ENCODE results near the gene IRAK3. TPM values are rescaled to one million over a fixed set of nuclear protein-coding genes. Genes with fewer than 3 reads are reported as not detected.

The IRAK3 gene
- polyA plus RNA-seq, 3 donors: 3.2 to 4.7 (median 3.6) TPM

DNA sequence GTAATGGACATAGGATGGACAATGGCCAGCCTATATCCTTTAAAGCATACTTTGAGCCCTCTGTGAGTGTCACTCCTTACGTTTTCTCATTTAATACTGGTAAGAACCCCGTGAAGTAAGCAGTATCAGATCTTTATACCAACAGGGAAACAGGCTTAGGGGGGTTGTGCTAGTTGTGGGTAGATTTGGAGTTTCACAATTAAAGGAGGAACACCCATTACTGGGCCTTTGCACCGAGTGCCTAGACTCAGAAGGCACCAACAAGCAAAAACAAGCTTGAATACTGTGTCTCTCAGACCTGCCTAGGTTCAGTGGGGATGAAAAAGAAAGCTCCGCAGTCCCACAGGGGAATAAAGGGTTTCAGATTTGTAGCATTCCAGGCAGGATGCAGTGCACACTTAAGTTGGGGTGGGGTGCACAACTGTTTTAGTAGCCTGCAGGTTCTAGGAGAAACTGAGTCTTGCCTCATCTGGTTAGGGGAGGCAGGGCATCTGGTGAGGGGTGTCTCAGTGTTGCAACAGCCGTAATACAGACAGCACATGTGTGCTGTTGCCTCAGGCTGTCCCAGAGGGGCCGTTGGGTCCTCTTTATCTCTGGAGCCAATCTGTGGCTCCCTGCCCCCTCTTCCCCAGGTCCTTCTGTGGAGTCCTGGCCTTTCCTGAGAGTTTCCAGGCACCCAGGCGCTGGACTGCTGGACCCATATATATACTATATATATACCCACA lies 51.2 kb downstream of the IRAK3 start:
- no peak for DNase-seq (ENCODE audit: extremely low read depth in 1 of 11, low read depth in 9 of 11, low spot score in 4 of 11)

DNA sequence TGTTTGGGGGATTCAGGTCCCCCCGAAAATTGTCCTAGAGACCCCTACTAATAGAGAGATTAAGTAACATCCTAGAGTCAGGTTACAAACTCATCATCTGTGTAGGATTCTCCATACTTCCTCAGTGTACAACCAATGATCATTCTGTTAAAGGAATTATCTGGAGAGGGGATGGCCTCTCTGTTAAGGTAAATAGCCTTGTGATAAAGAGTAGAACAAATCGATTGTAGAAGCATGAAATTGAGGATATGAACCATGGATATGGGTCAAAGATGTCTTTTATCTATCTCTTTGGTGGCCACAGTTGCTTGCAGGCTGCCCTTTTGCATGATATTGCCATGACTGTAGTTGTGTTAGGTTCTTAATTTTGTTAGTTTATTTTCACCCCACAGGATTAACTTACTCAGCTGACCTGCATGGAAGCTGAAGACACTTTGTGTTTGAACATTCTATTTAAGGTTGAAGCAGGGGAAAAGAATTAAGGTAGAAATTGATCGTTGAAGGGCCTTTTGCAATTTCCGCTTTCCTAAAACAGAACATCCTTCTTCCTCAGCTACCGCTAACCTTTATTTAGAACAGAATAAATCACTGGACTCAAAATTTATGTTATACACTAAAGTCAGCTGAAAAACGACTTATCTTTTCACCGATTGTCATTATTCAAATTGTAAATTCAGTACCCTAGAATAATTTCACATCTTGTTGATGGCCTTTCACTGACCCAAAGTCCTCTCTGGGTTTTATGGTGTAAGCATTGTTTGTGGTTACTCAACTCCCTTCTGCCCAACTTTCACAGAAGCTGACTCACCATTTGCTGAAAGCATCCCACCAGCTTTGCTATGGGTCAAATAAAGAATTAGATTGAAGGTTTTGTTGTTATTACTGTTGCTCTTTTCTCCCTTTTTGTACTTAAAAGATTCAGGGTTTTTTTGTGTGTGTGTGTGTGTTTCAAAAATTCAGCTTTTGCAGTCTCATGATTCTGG lies 52.3 kb downstream of the IRAK3 start:
- no peak for DNase-seq (ENCODE audit: extremely low read depth in 1 of 11, low read depth in 9 of 11, low spot score in 4 of 11)

DNA sequence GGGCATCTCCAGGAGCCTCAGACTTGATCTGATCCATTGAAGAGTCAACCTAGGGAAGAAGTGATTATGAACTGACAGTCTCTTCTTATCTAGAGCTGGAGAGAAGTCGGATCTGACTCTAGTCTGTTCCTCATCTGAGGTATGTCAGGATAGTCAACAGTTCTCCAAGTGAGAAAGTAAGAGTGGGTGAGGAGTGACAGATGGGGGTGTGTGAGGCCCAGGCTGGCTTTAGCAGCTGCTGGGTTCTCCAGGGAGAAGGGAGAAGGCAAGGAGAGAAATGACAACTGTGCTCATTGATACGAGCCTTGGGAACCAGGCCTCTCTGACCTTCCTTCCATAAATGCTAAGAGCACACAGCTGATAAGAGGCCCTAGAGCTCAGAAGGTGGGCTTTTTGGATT lies 53.3 kb downstream of the IRAK3 start:
- no peak for DNase-seq (ENCODE audit: extremely low read depth in 1 of 11, low read depth in 9 of 11, low spot score in 4 of 11)

DNA sequence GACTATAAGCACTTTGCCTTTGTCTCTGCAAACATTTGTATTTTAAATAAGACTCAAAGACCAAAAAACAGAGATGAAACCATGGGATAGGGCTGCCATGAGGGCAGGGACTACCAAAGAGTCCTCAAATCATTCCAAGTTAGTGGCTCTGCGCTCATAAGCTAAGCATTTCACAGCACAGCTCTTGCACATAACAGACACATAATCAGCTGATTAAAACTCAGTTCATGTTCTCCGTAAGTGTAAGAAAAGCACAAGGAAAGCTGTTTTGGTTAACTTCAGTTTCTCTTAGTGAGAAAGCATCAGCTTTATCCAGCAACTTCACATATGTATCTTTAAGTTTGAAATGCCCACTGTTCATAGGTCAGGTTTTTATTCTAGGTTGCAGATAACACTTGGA lies 54.9 kb downstream of the IRAK3 start:
- DNase-seq (ENCODE audit: extremely low read depth in 1 of 11, low read depth in 9 of 11, low spot score in 4 of 11): no peak

DNA sequence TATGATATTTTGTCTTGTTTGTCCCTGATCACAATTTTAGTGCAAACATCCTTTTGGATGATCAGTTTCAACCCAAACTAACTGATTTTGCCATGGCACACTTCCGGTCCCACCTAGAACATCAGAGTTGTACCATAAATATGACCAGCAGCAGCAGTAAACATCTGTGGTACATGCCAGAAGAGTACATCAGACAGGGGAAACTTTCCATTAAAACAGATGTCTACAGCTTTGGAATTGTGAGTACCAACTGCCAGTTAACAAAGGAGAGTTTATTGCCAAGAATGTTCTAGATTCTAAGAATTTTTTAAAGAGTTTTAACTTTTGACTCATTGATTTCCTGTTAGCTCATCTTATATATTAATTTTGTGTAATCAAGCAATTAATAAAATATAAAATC lies 55.4 kb downstream of the IRAK3 start:
- no peak for DNase-seq (ENCODE audit: extremely low read depth in 1 of 11, low read depth in 9 of 11, low spot score in 4 of 11)

DNA sequence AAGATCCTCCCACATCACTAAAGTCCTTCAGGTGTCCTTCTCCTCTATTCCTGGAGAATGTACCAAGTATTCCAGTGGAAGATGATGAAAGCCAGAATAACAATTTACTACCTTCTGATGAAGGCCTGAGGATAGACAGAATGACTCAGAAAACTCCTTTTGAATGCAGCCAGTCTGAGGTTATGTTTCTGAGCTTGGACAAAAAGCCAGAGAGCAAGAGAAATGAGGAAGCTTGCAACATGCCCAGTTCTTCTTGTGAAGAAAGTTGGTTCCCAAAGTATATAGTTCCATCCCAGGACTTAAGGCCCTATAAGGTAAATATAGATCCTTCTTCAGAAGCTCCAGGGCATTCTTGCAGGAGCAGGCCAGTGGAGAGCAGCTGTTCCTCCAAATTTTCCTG lies 58.7 kb downstream of the IRAK3 start:
- no peak for DNase-seq (ENCODE audit: extremely low read depth in 1 of 11, low read depth in 9 of 11, low spot score in 4 of 11)

DNA sequence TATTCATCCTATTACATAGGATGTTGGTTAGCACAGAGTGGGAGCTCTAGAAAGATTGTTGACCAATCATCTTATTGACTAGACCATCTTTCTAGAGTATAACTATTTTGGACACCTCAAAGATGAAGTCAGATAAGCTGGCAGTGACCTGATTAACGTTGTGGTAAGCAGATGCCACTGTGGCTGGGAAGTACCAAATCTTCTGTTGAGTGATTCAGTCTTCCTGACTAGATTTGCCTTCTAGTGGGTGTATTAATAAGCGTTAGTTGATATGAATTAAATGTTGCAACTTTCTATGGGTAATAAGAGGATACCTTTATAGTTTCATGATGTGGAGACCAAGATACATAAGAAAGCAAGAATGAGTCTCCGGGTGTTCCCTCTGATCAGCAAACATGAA lies 62.0 kb downstream of the IRAK3 start:
- no peak for DNase-seq (ENCODE audit: extremely low read depth in 1 of 11, low read depth in 9 of 11, low spot score in 4 of 11)

DNA sequence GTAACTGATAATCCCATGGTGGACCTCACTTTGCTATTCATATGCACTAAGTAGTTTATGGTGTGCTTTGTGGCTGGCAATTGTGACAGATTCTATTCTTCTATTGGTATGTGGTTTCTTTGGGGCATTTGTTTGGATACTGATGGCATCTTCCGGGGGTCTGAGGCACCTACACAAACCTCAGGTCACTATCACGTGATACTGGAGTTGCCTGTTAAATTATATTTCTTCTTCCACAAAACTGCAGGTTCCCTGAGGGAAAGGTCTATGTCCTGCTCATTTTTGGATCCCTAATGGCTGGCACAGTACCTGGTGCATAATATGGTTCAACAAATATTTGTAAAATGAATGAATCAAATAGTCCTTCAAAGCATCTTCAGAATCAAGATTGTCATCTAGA lies 63.8 kb downstream of the IRAK3 start:
- no peak for DNase-seq (ENCODE audit: extremely low read depth in 1 of 11, low read depth in 9 of 11, low spot score in 4 of 11)

DNA sequence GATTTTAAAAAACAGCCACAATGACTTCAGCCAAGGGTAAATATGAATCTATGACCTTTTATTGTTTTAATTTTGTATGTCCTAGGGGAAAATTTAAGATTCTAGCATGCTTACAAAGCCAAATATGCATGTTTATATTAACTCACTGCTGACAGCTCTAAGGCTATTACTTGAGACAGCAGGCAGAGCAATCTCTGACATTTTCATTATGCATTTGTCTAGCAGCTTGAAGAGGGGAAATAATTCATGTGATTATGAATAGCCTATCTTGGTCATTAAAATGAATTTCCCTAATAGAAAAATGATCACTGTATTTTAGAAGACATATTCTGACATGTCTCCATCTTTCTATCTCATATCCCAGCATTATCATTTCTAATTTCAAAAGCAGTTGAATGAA lies 66.7 kb downstream of the IRAK3 start:
- no peak for DNase-seq (ENCODE audit: extremely low read depth in 1 of 11, low read depth in 9 of 11, low spot score in 4 of 11)

DNA sequence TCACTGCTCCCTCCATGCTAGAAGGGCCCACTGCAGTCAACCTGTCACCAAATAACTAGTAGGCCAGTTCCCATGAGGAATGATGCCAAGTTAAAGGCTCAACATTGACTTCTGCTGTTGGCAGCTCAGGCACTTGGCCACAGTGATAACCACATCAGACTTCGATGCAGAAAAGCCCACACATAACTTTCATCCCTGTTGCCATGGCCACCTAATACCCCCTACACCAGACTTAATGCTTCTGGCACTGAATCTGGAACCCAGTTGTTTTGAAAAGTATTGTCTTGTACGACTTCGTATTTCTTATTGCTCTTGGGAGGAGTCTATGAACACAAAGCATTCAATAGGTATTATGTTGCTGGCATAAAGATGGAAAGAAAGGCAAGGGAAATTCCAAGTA lies 69.0 kb downstream of the IRAK3 start:
- DNase-seq (ENCODE audit: extremely low read depth in 1 of 11, low read depth in 9 of 11, low spot score in 4 of 11): no peak

DNA sequence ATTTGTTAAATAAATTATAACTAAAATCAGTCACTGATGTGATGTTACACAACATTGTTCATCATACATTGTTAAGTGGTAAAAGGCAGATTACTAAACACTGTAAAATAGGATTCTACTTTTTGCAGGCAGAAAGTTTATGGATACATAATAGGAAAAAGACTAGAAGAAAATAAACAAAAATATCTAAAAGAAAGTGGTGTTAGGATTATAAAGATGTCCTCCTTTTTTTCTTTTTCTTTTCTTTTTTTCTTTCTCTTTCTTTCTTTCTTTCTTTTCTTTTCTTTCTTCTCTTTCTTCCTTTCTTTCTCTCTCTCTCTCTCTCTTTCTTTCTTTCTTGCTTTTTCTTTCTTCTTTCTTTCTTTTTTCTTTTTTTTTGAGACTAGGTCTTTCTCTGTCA lies 73.7 kb downstream of the IRAK3 start:
- no peak for DNase-seq (ENCODE audit: extremely low read depth in 1 of 11, low read depth in 9 of 11, low spot score in 4 of 11)

DNA sequence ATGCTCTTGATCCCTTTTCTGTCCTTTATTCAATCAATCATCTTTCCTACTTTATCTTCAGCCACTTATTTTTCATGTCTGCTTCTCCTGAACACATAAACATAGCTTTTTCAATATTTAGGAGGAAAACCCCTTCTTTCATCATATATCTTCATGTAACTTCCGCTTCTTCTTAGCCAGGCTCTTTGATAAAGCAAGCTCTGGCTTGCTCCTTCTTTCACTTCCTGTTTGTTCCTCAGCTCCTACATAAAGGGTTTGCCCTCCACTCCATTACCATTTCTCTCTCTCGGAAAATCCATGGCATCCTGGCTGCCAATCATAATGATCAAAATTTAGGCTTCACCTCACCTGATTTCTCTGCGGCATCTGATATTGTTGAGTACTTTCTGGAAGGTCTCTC lies 79.5 kb downstream of the IRAK3 start:
- no peak for DNase-seq (ENCODE audit: extremely low read depth in 1 of 11, low read depth in 9 of 11, low spot score in 4 of 11)

DNA sequence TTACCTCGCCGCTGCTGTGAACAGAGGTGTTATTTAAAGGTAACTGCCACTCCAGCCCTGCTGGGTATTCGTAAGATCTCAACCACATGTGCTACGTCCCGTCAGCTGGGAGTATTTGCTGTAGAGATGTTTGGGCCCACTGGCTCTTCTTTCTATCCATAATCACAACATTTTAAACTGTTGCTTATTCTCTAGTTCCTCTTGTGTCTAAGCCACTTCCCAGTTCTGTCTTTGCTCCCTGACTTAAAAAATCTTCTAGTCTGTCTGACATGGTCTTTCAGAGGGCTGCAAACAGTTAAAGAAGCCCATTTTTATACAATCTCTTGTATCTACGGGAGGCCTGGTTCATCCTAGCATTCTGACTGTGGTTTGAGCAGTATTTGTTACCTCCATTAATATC lies 80.1 kb downstream of the IRAK3 start:
- DNase-seq (ENCODE audit: extremely low read depth in 1 of 11, low read depth in 9 of 11, low spot score in 4 of 11): no peak

DNA sequence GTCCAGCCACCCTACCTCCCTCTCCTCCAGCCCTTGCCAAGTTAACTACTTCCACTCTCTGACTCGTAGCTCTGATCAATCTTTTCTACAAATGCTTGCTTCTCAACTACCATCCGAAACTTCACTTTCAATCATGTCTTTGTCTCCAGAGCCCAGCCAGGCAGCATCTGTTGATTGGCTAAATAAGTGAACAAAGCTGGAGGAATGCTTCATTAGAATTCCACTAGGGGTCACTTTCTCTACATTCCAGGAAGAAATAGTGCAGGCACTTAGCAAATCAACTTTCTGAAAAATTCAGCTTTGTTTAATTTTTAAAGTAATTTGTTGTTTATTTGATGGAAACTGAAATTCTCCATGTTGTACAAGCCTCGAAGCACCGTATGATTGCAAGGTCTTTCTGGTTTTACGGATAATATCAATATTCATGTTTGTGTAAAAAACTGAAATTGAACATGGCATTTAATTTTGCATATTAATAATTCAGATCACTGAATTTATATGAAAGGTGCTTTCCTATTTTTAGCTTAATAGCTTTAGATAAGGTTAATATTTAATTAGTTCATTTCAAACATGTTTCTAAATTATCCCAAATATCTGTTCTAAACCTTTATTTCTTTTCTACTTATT lies 80.9 kb downstream of the IRAK3 start:
- DNase-seq (ENCODE audit: extremely low read depth in 1 of 11, low read depth in 9 of 11, low spot score in 4 of 11): peak in 7 of 11 donors; percentile 3 to 24 (median 15)

DNA sequence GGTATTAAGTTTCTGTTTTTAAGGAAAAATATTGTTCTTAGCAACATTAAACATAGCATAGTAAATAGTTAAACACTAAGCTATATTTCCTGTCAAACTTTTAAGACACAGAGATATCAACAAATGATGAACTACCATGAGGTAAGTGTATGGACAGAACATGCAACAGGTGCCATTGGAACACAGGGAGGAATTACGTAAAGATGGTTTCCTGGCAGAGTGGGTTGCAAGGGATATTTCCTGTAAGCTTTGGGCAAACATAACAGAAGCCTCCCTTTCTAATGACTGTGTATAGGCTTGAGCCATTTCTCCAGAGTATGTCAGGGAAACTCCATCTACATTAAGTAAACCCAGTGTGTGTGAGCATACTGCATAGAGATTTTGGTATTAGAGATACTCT lies 81.6 kb downstream of the IRAK3 start:
- no peak for DNase-seq (ENCODE audit: extremely low read depth in 1 of 11, low read depth in 9 of 11, low spot score in 4 of 11)

DNA sequence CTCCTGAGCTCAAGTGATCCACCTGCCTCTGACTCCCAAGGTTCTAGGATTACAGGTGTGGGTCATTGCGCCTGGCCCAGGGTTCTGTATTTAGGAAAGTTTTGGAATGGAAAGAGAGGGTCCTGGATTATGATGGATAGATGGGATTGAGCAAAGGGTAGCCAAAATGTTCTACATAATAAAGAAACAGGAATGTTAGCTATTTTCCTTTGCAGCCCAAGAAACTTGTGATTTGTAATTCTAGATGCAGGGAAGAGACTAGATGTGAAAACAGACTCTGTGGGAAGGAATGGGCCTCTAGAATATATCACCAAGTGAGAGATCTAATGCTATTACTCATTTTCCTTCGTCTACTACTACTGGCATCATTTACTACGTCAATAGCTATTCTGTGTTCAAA lies 83.6 kb downstream of the IRAK3 start:
- DNase-seq (ENCODE audit: extremely low read depth in 1 of 11, low read depth in 9 of 11, low spot score in 4 of 11): no peak

DNA sequence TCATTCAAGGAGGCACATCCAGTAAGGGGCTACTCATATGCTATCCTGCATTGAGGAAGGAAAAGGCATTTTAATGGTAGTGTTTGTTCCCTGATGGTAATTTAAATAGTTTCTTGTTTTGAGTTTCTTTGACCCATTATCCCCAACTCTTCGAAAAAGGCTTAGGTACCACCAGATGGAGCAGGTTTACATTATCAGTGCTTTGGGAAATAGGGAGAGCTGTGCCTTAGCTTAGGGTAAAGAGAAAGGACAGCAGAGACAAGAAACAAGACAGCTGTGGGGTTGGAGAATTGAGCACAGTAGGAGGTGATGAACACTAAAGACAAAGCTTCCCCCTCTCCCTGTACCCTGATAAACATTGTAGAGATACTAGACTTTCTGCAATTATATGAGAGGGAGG lies 84.1 kb downstream of the IRAK3 start:
- DNase-seq (ENCODE audit: extremely low read depth in 1 of 11, low read depth in 9 of 11, low spot score in 4 of 11): no peak

DNA sequence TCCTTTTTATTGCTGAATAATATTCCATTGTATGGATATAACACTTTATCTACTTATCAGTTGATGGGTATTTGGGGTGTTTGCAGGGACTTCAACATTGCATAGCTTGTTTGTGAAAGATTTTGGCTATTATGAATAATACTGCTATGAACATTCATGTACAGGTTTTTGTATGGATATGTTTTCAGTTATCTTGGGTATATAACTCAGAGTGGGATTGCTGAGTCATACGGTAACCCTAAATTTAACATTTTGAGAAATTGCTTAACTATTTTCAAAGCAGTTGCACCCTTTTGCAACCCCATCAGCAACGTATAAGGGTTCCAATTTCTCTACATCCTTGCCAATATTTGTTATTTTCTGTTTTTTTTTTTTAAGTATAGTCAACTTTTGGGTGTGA lies 86.0 kb downstream of the IRAK3 start:
- no peak for DNase-seq (ENCODE audit: extremely low read depth in 1 of 11, low read depth in 9 of 11, low spot score in 4 of 11)

DNA sequence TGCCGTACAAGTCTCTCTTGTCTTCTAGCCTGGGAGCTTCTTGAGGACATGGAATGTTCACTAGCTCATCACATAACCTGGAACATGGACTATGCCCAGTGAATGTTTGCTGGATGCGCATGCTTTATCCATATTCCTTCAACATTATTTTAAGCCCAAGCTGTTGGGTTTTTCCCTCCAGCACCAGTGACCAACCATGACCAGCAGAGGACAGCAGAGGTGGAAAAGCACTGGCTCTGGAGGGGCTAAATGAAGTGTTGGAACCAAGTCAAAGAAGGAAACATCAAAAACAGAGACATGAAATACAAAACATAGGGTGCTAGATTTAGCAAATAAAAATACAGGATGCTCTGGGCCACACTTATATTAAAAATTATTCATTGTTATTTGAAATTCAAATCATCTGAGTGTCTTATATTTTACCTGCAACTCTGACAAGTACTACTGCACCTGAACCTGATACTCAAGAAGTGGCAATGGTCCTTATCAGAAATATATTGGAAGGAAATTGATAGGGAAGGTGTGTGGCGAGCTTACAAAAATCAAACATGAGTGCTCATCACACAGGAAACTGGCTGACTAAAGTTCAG lies 90.2 kb downstream of the IRAK3 start:
- DNase-seq (ENCODE audit: extremely low read depth in 1 of 11, low read depth in 9 of 11, low spot score in 4 of 11): peak in 2 of 11 donors; percentile 2 to 17

DNA sequence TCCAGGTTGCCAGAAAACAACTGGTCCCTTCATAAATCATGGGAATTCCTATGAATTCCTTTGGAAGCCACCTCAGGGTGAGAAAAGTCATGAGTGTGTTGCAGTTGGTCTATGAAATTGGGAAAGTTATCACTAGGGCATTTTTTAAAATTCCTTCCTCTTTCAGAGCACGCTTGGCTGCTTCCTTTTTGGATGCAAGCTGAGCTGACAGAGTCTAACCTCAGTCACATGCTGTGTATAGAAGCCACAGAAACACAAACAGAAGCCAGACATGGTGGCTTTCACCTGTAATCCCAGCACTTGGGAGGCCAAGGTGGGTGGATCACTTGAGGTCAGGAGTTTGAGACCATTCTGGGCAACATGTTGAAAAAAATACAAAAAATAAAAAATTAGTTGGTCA lies 91.5 kb downstream of the IRAK3 start:
- DNase-seq (ENCODE audit: extremely low read depth in 1 of 11, low read depth in 9 of 11, low spot score in 4 of 11): no peak

All from renal cortex interstitium (tissue), 11 donors.